ENCODE measurements around the gene PYGM. TPM values are rescaled to one million over a fixed set of nuclear protein-coding genes. Genes with fewer than 3 reads are reported as not detected.

The PYGM gene
- polyA plus RNA-seq, 6 donors from 2014 or later = 2.1 to 4.9 (median 2.2) TPM; not detected in 1

DNA sequence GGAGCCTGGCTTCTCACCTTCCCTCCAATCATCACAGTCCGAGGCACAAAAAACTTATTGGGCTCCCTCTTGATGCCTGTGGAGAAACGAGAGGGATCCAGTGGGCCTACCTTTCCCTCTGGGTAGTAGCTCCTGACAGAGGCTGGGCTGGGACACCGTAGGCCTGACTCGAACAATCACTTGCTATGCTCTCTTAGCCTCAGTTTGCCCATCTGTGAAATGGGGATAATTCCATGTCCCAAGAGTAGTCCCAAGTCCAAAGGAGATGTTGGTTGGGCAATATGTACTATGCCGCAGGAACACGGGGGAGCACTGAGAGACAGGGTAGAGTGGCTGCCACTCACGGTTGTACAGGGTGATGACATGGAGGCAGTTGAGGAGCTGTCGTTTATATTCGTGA is 8.2 kb downstream of the PYGM start:
- Mint-ChIP-seq H3K9me3 (no peaks in the 10 kb centered on the region), H3K4me1 (peaks cover 27 to 55% (median 39%) of the 10 kb centered on the region in 3 donors), H3K36me3 (peaks cover 0 to 25% of the 10 kb centered on the region in 2 donors), H3K27ac (peak overlapping the region in 1 of 6 donors; percentile 71), H3K4me3 (no peak overlapping the region), H3K27me3 (no peaks in the 10 kb centered on the region)
- DNase-seq (no peak), ATAC-seq (ENCODE audit: low read depth in 2 of 2) (no peak)

- no peaks in the 10 kb centered on the region for H3K27me3 Mint-ChIP-seq
- DNase-seq (no peak), ATAC-seq (ENCODE audit: low read depth in 2 of 2) (no peak)
- peaks cover 30 to 60% (median 43%) of the 10 kb centered on the region in 3 donors for H3K4me1 Mint-ChIP-seq
- H3K9me3 Mint-ChIP-seq = no peaks in the 10 kb centered on the region
- H3K4me3 Mint-ChIP-seq = no peak overlapping the region
- peak overlapping the region in 1 of 6 donors; percentile 67 for H3K27ac Mint-ChIP-seq
- peaks cover 0 to 25% of the 10 kb centered on the region in 2 donors for H3K36me3 Mint-ChIP-seq
Measured at GRCh38 chr11:64751136-64751535, 8.6 kb downstream of the PYGM start.

DNA sequence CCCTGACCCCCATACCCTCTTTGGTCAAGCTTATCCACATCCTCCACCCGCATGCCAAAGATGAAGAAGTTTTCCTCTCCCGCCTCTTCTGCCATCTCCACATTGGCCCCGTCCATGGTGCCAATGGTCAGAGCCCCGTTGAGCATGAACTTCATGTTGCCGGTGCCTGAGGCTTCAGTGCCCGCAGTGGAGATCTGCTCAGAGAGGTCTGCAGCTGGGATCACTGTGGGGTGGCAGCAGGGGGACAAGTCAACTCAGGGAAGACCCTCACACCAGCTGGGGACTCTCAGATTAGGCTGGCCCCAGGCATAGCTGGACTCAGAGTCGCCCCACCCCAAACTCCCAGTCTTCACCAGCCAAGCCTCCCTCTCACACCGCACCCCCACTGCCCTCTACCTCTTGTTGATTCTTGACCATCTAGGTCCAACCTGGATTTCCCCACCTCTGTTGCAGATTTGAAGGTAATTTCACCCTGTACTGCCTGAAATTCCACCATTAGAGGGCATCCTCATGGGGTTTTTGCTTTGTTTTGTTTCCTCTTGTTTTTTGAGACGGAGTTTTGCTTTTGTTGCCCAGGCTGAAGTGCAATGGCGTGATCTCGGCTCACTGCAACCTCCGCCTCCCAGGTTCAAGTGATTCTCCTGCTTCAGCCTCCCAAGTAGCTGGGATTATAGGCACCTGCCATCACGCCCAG is 9.3 kb downstream of the PYGM start:
- no peaks in the 10 kb centered on the region for H3K27me3 Mint-ChIP-seq
- no peaks in the 10 kb centered on the region for H3K9me3 Mint-ChIP-seq
- H3K4me3 Mint-ChIP-seq = peak overlapping the region in 5 of 8 donors; percentile 40 to 83 (median 55)
- ATAC-seq (ENCODE audit: low read depth in 2 of 2) = no peak
- peaks cover 0 to 25% of the 10 kb centered on the region in 2 donors for H3K36me3 Mint-ChIP-seq
- peak overlapping the region in 4 of 6 donors; percentile 58 to 72 (median 69) for H3K27ac Mint-ChIP-seq
- no peak for DNase-seq
- peaks cover 31 to 60% (median 50%) of the 10 kb centered on the region in 3 donors for H3K4me1 Mint-ChIP-seq

DNA sequence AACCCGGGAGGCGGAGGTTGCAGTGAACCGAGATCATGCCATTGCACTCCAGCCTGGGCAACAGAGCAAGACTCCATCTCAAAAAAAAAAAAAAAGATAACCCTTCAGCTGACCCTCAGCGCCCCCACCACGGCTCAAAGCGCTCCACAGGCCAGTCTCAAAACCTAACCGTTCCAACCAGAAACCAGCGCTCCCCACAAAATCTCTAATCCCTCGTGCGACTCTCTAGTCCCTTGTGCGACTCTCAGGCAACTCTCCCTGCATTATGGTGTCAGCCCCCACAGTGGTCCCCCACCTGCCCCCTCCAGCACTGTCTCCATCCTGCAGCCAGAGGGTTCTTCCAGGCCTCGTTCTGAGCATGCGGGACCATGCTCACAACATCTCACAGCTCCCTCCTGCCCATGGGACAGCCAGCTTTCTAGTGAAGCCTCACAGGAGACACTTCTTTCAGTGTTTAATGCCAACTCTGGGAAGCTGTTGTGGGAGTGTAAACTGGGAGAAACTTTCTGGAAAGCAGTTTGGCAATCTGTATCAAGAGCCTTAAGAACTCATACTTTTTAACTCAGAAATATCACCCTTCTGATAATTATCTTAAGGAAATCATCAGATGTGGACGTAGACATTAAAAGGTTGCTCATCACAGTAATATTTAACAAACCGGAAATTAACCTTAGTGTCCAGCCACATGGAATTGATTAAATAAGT is 11.7 kb downstream of the PYGM start:
- Mint-ChIP-seq H3K4me1 (peaks cover 40 to 65% (median 63%) of the 10 kb centered on the region in 3 donors), H3K9me3 (no peaks in the 10 kb centered on the region), H3K4me3 (peak overlapping the region in 6 of 8 donors; percentile 33 to 92 (median 60)), H3K36me3 (peaks cover 0 to 18% of the 10 kb centered on the region in 2 donors), H3K27me3 (no peaks in the 10 kb centered on the region), H3K27ac (peak overlapping the region in 4 of 6 donors; percentile 38 to 99 (median 90))
- DNase-seq (no peak), ATAC-seq (ENCODE audit: low read depth in 2 of 2) (no peak)

GRCh38 chr11:64746486-64746885 is 13.3 kb downstream of the PYGM start:
- H3K4me3 Mint-ChIP-seq = peak overlapping the region; percentile 73 to 99 (median 94)
- peaks cover 0 to 12% of the 10 kb centered on the region in 2 donors for H3K36me3 Mint-ChIP-seq
- H3K27ac Mint-ChIP-seq = peak overlapping the region; percentile 70 to 99 (median 94)
- ATAC-seq (ENCODE audit: low read depth in 2 of 2) = no peak
- peaks cover 41 to 66% (median 64%) of the 10 kb centered on the region in 3 donors for H3K4me1 Mint-ChIP-seq
- no peak for DNase-seq
- no peaks in the 10 kb centered on the region for H3K27me3 Mint-ChIP-seq
- H3K9me3 Mint-ChIP-seq = no peaks in the 10 kb centered on the region

- no peaks in the 10 kb centered on the region for H3K27me3 Mint-ChIP-seq
- H3K27ac Mint-ChIP-seq = peak overlapping the region; percentile 98 to 100 (median 99)
- H3K4me1 Mint-ChIP-seq = peaks cover 43 to 71% (median 63%) of the 10 kb centered on the region in 3 donors
- H3K4me3 Mint-ChIP-seq = peak overlapping the region; percentile 92 to 99 (median 97)
- no peaks in the 10 kb centered on the region for H3K9me3 Mint-ChIP-seq
- H3K36me3 Mint-ChIP-seq = peaks cover 0 to 7% of the 10 kb centered on the region in 2 donors
- peak; percentile 44 to 47 for ATAC-seq (ENCODE audit: low read depth in 2 of 2)
- DNase-seq = peak; percentile 90
Measured at GRCh38 chr11:64745521-64746328, 14.0 kb downstream of the PYGM start.

DNA sequence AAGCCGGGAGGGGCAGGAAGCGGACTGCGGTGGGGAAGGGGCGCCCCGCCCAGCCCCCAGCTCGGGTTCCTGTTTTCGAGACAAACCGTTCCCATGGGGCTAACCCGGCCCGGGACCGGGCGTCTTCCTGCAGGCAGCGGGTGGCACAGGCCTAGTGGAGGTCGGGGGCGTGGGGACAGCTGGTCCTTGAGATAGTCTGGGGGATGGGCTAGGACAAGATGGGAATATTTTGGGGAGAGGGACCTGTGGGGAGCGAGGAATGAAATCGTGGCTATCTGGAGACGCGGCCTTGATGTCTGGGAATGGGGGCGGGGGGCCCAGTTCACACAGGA is 14.6 kb downstream of the PYGM start:
- Mint-ChIP-seq H3K36me3 (peaks cover 0 to 7% of the 10 kb centered on the region in 2 donors), H3K4me1 (peaks cover 43 to 71% (median 63%) of the 10 kb centered on the region in 3 donors), H3K4me3 (peak overlapping the region; percentile 92 to 99 (median 97)), H3K27me3 (no peaks in the 10 kb centered on the region), H3K27ac (peak overlapping the region; percentile 98 to 100 (median 99)), H3K9me3 (no peaks in the 10 kb centered on the region)
- DNase-seq (peak; percentile 99), ATAC-seq (ENCODE audit: low read depth in 2 of 2) (peak; percentile 51 to 57)

- Mint-ChIP-seq H3K9me3 (no peaks in the 10 kb centered on the region), H3K4me3 (peak overlapping the region; percentile 93 to 100 (median 98)), H3K36me3 (peaks cover 0 to 10% of the 10 kb centered on the region in 2 donors), H3K27me3 (no peaks in the 10 kb centered on the region), H3K27ac (peak overlapping the region; percentile 99 to 100 (median 99)), H3K4me1 (peaks cover 42 to 71% (median 61%) of the 10 kb centered on the region in 3 donors)
- ATAC-seq (ENCODE audit: low read depth in 2 of 2) (peak; percentile 3 to 9), DNase-seq (peak; percentile 70)
Measured at GRCh38 chr11:64744544-64745188, 15.1 kb downstream of the PYGM start.

DNA sequence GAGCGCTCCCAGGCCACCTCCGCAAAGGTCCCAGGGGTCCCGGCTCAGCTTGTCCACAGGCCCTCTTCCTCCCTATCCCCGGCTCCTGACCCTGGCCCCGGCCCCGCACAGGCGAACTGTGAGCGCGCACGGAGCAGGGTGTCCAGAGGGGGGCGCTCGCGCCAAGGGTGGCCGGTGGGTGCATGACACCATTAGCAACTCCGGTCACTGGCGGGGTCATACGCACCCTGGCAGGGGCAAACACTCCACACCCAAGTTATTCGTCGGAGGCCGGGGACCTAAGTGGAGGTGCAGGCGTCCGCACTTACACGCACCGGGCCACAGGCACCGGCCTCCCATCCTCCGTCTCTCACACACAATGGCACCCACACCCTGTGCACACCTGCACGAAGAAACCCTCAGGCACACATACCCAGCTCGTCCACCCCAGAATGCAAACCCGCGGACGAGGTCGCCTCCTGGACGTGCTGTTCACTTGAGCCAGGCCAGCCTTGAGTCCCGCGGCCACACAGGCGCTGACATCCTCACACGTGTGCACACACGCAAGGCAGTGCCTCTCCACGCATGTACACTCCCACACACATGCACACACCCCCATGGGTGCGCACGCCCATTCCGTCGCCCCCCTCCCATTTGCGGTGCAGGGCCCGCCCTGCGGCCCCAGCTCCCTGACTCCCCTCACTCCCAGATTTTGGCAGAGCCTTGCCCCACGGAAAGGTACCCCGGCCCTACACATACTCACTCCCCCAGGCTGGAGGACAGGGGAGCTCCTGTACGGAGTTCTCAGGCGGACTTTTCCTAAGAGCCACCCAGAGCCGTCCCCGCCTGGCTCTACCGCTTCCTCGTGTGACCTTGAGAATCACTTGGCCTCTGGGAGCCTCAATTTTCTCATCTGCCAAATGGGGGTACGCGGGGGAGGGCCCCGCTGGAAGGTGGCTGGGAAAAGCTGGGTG is 15.9 kb downstream of the PYGM start, which contains the start of gene RASGRP2:
Gene RASGRP2, minus strand, starts transcription at position 552 of the 953 bp plus-strand sequence. CDS start 1,276 bp downstream, outside the sequence.
- Mint-ChIP-seq H3K27me3 (no peaks in the 10 kb centered on the region), H3K4me1 (peaks cover 47 to 77% (median 60%) of the 10 kb centered on the region in 3 donors), H3K36me3 (peaks cover 0 to 10% of the 10 kb centered on the region in 2 donors), H3K9me3 (no peaks in the 10 kb centered on the region), H3K4me3 (peak within 1 kb of the TSS; percentile 93 to 100 (median 98)), H3K27ac (peak within 1 kb of the TSS; percentile 98 to 99 (median 99))
- ATAC-seq (ENCODE audit: low read depth in 2 of 2) = peak; percentile 45 to 46
- peak; percentile 88 for DNase-seq

DNA sequence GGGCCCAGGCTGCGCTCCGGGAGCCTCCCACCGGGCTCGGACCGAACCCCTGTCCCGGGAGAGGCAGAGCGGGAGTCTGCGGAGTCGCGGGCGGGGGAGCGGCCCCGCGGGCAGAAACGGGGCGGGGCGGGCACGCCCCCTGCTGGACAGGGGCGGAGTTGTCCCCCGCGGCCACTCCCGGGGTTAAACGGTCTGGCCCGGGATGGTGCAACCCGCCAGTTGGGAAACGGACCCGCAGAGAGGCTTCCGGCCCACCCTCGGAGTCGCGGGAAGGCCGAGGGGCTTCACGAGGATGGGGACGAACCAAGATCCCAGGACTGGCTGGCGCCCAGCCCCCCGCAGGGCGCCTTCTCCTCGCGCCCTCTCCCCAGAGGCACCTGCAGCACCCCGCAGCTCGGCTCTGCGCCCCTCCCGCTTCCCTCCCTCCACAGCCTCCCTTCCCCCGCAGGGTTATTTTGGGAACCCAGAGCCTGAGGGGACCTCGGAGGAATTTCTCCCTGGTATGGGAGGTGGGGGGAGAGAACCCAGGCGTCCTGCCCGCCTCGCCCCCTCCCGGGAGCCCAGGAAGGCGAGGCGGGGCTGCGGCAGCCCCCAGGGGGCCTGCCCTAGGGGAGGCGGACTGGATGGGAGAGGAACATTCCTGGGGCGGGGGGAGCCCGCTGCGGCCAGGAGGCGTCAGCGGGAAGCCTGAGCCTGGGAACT is 16.7 kb downstream of the PYGM start:
- peak overlapping the region in 7 of 8 donors; percentile 93 to 100 (median 99) for H3K4me3 Mint-ChIP-seq
- H3K27ac Mint-ChIP-seq = peak overlapping the region in 1 of 6 donors; percentile 99
- H3K27me3 Mint-ChIP-seq = no peaks in the 10 kb centered on the region
- ATAC-seq (ENCODE audit: low read depth in 2 of 2) (peak; percentile 3), DNase-seq (peak; percentile 77)
- no peaks in the 10 kb centered on the region for H3K9me3 Mint-ChIP-seq
- peaks cover 0 to 10% of the 10 kb centered on the region in 2 donors for H3K36me3 Mint-ChIP-seq
- H3K4me1 Mint-ChIP-seq = peaks cover 45 to 73% (median 52%) of the 10 kb centered on the region in 3 donors
